Forelimb muscle (tissue), 1 donor: Measurements from ENCODE around the gene CCND1. TPM values are rescaled to one million over a fixed set of nuclear protein-coding genes. Genes with fewer than 3 reads are reported as not detected.

Source experiments
- DNase-seq: peaks from one replicate; pipeline ENCODE4 v3.0.0-alpha.2; 2013; ENCODE audit warnings: low read depth
- polyA plus RNA-seq: library from polyadenylated mRNA; unstranded; fragments of 120-200 nt; gene quantifications from one replicate; pipeline ENCODE4 v1.2.1, GENCODE V29; 2013; ENCODE audit not compliant: insufficient read length

CCND1 gene
- polyA plus RNA-seq, 1 donor = 72.4 TPM

GRCh38 chr11:69653406-69653960 lies 12.5 kb downstream of the CCND1 start:
- DNase-seq = no peak

- no peak for DNase-seq
These were observed 13.2 kb downstream of the CCND1 start for GRCh38 chr11:69654001-69654659.

DNA sequence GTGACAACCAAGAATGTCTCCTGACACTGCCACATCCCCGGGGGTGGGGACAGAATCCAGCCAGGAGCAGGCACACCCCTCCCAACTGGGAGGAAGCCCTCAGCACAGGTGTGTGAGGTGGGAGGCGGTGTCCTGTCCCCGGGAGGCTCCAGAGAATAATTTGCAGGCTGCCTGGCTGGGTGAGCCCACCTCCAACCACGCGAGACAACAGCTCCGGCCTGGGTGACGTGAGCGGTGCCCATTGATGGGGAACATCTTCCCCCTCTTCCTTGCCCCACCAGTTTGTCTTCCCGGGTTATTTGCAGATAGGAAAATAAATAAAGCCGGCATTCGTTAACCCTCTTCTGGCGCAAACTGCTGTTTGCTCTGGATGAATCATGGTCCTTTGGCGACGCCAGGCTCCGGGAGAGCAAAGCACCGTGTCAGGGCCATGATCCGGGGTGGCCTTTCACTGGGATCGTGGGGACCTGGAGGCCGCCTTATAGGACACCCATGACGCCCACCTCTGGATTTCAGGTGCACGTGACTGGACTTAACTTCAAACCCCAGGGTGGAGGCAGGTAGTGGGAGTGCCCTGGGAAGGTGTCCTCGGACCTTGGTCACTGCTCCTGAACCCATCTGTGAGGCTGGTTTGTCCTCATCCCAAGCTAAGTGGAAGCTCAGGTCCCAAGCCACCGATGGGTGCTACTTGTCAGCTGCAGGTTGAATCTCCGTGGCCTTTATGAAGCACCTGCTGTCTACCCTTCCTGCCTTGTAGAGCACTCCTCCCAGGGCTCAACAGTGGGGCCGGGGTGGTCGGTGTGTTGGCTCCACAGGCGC lies 13.9 kb downstream of the CCND1 start:
- no peak for DNase-seq

DNA sequence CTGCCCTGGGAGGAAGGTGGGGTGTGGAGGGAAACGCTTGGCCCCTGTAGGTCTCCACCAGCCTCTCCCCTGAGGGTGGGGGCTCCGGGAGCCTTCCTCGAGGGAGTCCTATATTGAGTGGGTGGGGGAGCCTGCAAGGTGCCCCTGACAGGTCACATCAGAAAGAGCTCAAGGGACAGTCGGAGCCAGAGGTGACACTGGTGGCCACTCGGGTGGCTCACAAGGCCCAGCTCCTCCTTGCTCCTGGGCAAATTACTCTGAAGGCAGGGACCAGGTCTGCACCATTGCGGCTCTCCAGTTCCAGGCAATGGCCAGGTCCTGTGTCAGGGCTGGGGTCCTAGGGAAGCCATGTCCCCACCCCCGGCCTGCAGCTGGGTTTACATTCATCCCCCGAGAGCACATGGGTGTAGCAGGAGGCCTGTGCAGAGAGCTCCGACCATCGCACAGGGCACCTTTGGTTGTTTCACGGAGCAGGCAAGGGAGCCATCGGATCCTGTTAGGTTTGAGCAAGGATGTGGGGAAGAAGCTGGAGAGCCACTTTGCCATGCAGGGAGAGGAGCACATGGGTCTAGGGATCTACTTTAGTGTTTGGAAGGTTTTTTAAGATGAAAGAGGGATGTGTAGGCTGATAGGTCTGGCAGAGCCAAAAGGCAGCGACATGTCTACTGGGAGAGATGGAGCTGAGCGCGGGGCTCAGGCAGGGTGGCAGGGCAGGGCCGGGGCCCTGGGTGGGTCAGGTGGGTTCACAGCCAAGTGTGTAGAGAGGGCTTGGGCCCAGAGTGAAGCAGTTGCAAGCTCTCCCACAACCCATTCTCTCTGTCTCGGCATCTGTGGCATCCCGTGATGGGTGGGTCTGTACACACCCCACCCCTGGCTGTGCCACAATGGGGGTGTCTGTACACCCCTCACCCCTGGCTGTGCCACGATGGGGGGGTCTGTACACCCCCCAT lies 14.8 kb downstream of the CCND1 start:
- DNase-seq = no peak

- DNase-seq = no peak
These were observed 15.8 kb downstream of the CCND1 start for GRCh38 chr11:69656536-69657455.

DNA sequence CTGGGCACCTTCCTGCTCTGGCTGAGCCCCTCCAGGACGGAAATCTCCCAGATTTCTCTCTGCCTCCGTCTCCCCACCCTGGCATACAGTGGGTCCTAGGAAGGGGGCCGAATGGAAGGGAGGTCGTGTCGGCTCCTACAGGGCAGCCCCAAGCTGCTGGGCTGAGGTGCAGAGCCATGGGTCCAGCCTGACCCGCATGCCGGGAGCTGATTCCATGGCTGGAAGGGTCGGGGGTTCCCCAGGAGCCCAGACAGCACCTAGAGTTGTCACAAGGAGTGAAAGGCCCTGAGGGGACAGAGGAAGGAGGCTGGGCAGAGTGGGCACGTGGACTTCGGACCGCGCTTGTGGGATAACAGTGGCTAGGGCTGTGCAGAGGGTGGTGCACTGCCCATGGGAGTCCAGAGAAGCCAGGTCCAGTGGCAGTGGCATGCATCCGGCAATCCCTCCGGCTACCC lies 16.5 kb downstream of the CCND1 start:
- no peak for DNase-seq

DNA sequence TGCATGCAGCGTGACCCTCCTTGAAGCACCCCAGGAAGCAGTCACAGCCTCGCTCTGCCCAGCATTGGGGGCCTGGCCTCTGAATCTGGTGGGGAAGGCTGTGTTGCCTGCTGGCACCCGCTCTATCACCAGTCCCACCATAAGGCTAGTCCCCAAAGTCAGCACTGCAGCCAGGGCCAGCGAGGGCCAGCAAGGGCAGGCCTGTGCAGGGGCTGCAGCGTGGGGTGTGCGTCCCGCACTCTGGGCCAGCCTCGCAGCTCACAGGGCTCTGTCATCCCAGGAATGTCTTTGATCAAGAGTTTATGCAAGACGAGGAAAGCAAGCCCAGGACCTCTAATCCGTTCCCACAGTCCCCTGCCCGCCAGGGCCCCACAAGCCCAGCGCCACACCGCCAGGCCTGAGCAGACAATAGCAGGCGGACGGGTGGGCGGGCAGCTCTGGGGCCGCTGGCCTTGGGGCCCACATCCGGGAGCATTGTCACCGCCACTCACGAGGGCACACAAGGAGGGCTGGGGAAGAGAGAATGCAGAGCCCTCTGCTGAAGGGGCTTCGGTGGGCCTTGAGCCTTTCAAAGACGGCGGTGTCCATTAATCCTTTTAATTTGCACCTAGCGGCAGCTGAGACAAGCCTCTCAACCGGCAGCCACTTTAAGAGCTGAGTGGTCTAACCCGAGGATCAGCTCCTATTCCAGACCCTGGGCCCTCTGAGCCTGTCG lies 17.1 kb downstream of the CCND1 start:
- no peak for DNase-seq

DNA sequence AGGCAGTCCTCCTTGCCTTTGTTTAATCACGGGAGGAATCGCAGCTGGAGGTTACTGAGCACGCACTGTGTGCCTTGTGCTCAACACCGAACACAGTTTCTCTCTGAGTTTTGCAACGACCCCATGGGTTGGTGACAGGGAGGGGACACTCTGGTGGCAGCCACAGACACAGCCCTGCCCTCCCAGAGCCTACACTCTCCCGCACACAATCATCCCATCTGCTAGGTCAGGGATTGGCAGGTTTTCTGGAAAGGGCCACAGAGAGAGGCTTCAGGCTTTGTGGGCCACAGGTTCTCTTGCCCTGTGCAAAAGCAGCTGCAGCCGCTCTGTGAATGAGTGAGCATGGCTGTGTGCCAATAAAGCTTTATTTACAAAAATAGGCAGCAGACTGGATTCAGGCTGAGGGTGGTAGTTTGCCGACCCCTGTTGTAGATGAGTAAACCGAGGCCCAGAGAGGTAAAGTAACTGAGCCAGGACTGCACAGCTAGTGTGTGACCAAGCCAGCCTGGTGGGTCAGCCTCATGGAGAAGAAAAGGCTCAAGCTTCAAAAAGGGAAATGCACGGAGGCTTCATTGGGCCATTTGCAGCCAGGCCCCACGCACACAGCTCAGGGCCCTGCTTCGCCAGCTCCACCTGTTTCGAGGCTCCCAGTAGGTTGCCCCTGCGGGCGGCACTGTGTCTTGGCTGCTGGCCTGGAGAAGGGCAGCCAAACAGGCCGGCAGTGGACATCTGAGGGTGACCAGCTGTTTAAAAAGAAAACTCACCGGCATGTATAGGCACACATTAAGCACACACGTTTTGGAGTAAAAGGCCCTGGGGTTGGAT lies 17.9 kb downstream of the CCND1 start:
- no peak for DNase-seq

GRCh38 chr11:69659591-69659990 lies 18.6 kb downstream of the CCND1 start:
- no peak for DNase-seq

GRCh38 chr11:69660001-69660500 lies 19.1 kb downstream of the CCND1 start:
- no peak for DNase-seq

DNA sequence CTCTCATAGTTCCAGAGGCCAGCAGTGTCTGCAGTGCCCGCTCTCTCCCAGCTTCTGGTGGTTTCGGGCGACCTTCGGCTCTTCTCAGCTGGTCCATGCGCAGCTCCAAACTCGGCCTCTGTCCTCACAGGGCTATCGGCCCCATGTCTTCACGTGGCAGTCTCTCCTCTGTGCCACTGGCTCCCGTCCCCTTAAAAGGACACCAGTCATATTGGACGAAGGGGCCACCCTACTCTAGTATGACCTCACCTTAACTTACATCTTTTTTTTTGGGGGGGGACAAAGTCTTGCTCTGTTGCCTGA lies 20.4 kb downstream of the CCND1 start:
- DNase-seq = no peak

- no peak for DNase-seq
These were observed 21.2 kb downstream of the CCND1 start for GRCh38 chr11:69662021-69662698.

GRCh38 chr11:69662806-69663205 lies 21.9 kb downstream of the CCND1 start:
- no peak for DNase-seq

DNA sequence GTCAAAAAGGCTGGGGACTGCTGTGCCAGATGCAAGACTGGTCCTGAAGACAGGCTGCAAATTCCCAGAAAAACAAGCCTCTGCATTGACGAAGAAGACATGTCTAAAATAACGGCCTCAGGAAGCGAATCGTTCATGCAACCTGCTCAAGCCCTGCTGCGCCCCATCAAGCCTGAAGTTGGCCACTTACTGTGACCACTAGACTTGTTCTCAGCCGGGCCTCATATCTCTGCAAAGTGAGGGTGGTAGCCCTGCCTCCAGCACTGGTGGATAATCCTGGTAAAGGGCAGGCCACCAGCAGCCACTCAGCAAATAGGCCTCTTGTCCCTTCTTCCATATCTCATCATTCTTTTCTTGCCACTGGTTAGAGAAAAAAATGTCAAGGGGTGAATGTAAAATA lies 22.4 kb downstream of the CCND1 start:
- no peak for DNase-seq

GRCh38 chr11:69664103-69664775 lies 23.3 kb downstream of the CCND1 start:
- DNase-seq = no peak

GRCh38 chr11:69664901-69665300 lies 23.9 kb downstream of the CCND1 start:
- no peak for DNase-seq

- no peak for DNase-seq
These were observed 24.7 kb downstream of the CCND1 start for GRCh38 chr11:69665669-69666068.

GRCh38 chr11:69666261-69666660 lies 25.3 kb downstream of the CCND1 start:
- no peak for DNase-seq
